GM12878 (cell line): ENCODE results near the gene CYB561A3. TPM values are rescaled to one million over a fixed set of nuclear protein-coding genes. Genes with fewer than 3 reads are reported as not detected.

ENCODE experiments used
- ATAC-seq: fragments of 200-7000 bp; cut with Tn5 transposase; 3 replicates; pipeline ENCODE4 v1.9.1; 2020; ENCODE audit warnings: mild to moderate bottlenecking, moderate library complexity
- BruUV-seq: library from RNA; stranded (reverse); fragments of 400-500 nt; replicated peaks from 2 replicates; lab custom pipeline; 2021; lab: Mats Ljungman, UMichigan
- CTCF ChIA-PET: fragments of 300-600 bp; sonication (Branson Sonifier 250); formaldehyde crosslinking; extraction: SDS; loops from one replicate; lab custom pipeline; 2021; ENCODE audit warnings: inconsistent platforms; lab: Yijun Ruan, JAX
- POLR2A ChIA-PET: fragments of 350-600 bp; formaldehyde crosslinking; extraction: SDS; loops from one replicate; lab custom pipeline; 2021; ENCODE audit warnings: inconsistent platforms; lab: Charles Lee
- RAD21 ChIA-PET: fragments of 300-600 bp; sonication (Branson Sonifier 250); formaldehyde crosslinking; loops from one replicate; lab custom pipeline; 2023; ENCODE audit warnings: antibody characterized with exemption; ENCODE audit not compliant: unreplicated experiment; lab: Charles Lee
- SMC1A ChIA-PET: fragments of 300-600 bp; sonication (Branson Sonifier 250); formaldehyde crosslinking; loops from one replicate; lab custom pipeline; 2023; ENCODE audit not compliant: unreplicated experiment, uncharacterized antibody; lab: Charles Lee
- DNase-seq: peaks from one replicate; pipeline ENCODE4 v3.0.0-alpha.2; 2011; ENCODE audit warnings: low read depth, low spot score
- FAIRE-seq: peaks from 3 replicates; lab custom pipeline; 2011; peaks lifted over from hg19 to GRCh38; lab: Jason Lieb, UNC
- H2AFZ ChIP-seq: 2 replicates; pipeline ENCODE4 v1.6.0; 2011; ENCODE audit warnings: low read depth, low read length, control low read depth; ENCODE audit not compliant: control insufficient read depth
- H3K27ac ChIP-seq: 2 replicates; pipeline ENCODE4 v1.5.1; 2011; ENCODE audit warnings: control low read depth; ENCODE audit not compliant: control insufficient read depth, insufficient read depth
- H3K27me3 ChIP-seq, 2 experiments: replicated peaks in 1 of 2; 2 replicates each; pipeline versions ENCODE4 v1.6.0 to v1.6.1; 2011; ENCODE audit warnings: low read length in 1 of 2; ENCODE audit not compliant: control insufficient read depth in 2 of 2, insufficient read depth in 2 of 2
- H3K36me3 ChIP-seq, 2 experiments: 2 replicates each; pipeline ENCODE4 v1.5.1; 2011; ENCODE audit warnings: low read length in 1 of 2; ENCODE audit not compliant: control insufficient read depth in 2 of 2, insufficient read depth in 2 of 2
- H3K4me1 ChIP-seq: 2 replicates; pipeline ENCODE4 v1.6.1; 2011; ENCODE audit warnings: mild to moderate bottlenecking, low read length, moderate library complexity, mixed read lengths; ENCODE audit not compliant: control insufficient read depth, insufficient read depth
- H3K4me2 ChIP-seq: 2 replicates; pipeline ENCODE4 v1.6.0; 2011; ENCODE audit warnings: control low read depth; ENCODE audit not compliant: control insufficient read depth, insufficient read depth
- H3K4me3 ChIP-seq: fragments of 200-600 bp; sonication (generic); 2 replicates; pipeline ENCODE4 v1.5.1; 2016
- H3K79me2 ChIP-seq: 2 replicates; pipeline ENCODE4 v1.6.0; 2011; ENCODE audit warnings: low read length; ENCODE audit not compliant: control insufficient read depth, insufficient read depth
- H3K9ac ChIP-seq: 2 replicates; pipeline ENCODE4 v1.8.0; 2011; ENCODE audit warnings: low read length, control low read depth, mixed read lengths; ENCODE audit not compliant: control insufficient read depth, insufficient read depth
- H3K9me3 ChIP-seq: replicated peaks from 3 replicates; pipeline ENCODE4 v1.5.1; 2011; ENCODE audit warnings: mild to moderate bottlenecking, low read length; ENCODE audit not compliant: control insufficient read depth, insufficient read depth
- H4K20me1 ChIP-seq: 2 replicates; pipeline ENCODE4 v1.6.0; 2011; ENCODE audit not compliant: control insufficient read depth, insufficient read depth
- CEBPB ChIP-seq, 2 experiments: fragments of 150-350 bp in 1 of 2; IDR thresholded peaks; 2 replicates each; pipeline ENCODE4 v1.6.1; 2012 to 2014; ENCODE audit warnings: low read depth in 2 of 2, low read length in 2 of 2, borderline replicate concordance in 1 of 2, inconsistent platforms in 1 of 2
- EP300 ChIP-seq, 2 experiments: fragments of 150-350 bp in 1 of 2; IDR thresholded peaks; 2 replicates each; pipeline ENCODE4 v1.6.1; 2011 to 2012; ENCODE audit warnings: low read depth in 2 of 2, low read length in 2 of 2, borderline replicate concordance in 1 of 2, improper control_type of control experiment in 1 of 2, inconsistent platforms in 1 of 2; ENCODE audit not compliant: control insufficient read depth in 1 of 2
- FOXK2 ChIP-seq: fragments of 450-650 bp; IDR thresholded peaks from 2 replicates; pipeline ENCODE4 v1.6.1; 2017; ENCODE audit warnings: mild to moderate bottlenecking, moderate library complexity
- IRF4 ChIP-seq: IDR thresholded peaks from 2 replicates; pipeline ENCODE4 v1.6.1; 2011; ENCODE audit warnings: low read depth, low read length
- MXI1 ChIP-seq: fragments of 150-350 bp; IDR thresholded peaks from 2 replicates; pipeline ENCODE4 v1.6.1; 2011; ENCODE audit warnings: low read depth, mild to moderate bottlenecking, inconsistent platforms, low read length, improper control_type of control experiment
- NR2C1 ChIP-seq: fragments of 450-650 bp; IDR thresholded peaks from 2 replicates; pipeline ENCODE4 v1.6.1; 2017; ENCODE audit warnings: antibody characterized with exemption, mild to moderate bottlenecking, moderate library complexity
- RFX5 ChIP-seq: IDR thresholded peaks from 2 replicates; pipeline ENCODE4 v1.6.1; 2011; ENCODE audit warnings: low read depth, low read length, improper control_type of control experiment
- SMC3 ChIP-seq: IDR thresholded peaks from 2 replicates; pipeline ENCODE4 v1.6.1; 2011; ENCODE audit warnings: low read length, improper control_type of control experiment, borderline replicate concordance
- USF2 ChIP-seq: IDR thresholded peaks from 2 replicates; pipeline ENCODE4 v1.6.1; 2011; ENCODE audit warnings: low read depth, low read length, improper control_type of control experiment, borderline replicate concordance
- ZNF622 ChIP-seq: fragments of 450-650 bp; IDR thresholded peaks from 2 replicates; pipeline ENCODE4 v1.6.1; 2017; ENCODE audit warnings: mild to moderate bottlenecking, inconsistent platforms
- WGBS: methylation state at CpG from one replicate; pipeline ENCODE4 v1.1.6; 2016; ENCODE audit warnings: low lambda C conversion rate; ENCODE audit not compliant: insufficient replicate concordance, insufficient coverage; ENCODE audit errors: missing lambda C conversion rate; 5-methylcytosine and 5-hydroxymethylcytosine counted together
- in situ Hi-C: fragments of 300-500 bp; cut with MboI; formaldehyde crosslinking; loops from 9 replicates; pipeline ENCODE4 v1.14.3; 2018; ENCODE audit warnings: mixed read lengths
- intact Hi-C: fragments of 100-400 bp; cut with micrococcal nuclease; formaldehyde crosslinking; loops from one replicate; pipeline ENCODE4 v1.14.2; 2022; ENCODE audit not compliant: unreplicated experiment
- polyA plus RNA-seq, 11 experiments: library from polyadenylated mRNA; depleted of rRNA in 4 of 11; unstranded in 6 of 11; stranded (reverse) in 5 of 11; fragments of >200 nt; fragmentation: Nextera tagmentation in 4 of 11; fragmentation: Illumina TruSeq in 1 of 11; extraction: Ambion mirVana in 4 of 11; extraction: Trizol in 1 of 11; gene quantifications; 1 replicate in 1 of 11; 2 replicates in 10 of 11; pipeline versions ENCODE4 v1.2.1 to v1.2.3, GENCODE V29; 2011 to 2016; ENCODE audit warnings: inconsistent platforms in 2 of 11, missing spikeins in 2 of 11, low read depth in 1 of 11
- total RNA-seq, 4 experiments: library from RNA; depleted of rRNA in 3 of 4; stranded (reverse); fragments of >200 nt in 3 of 4; fragmentation: Illumina TruSeq in 1 of 4; extraction: Trizol in 1 of 4; gene quantifications; 2 replicates each; pipeline versions ENCODE4 v1.2.1 to v1.2.3, GENCODE V29; 2013 to 2021

CYB561A3 gene
- total and polyA plus RNA-seq, 10 of the 15 experiments (the other 5 are each of a cell fraction or from before 2014, with no cell fraction given): 40.1 to 169 (median 74.4) TPM

GRCh38 chr11:61352038-61352437 lies 9.6 kb downstream of the CYB561A3 start:
- ATAC-seq: no peak

More at GRCh38 chr11:61352038-61352437, 9.6 kb downstream of the CYB561A3 start:
- Histone ChIP-seq H3K4me1 (peaks cover 12% of the 10 kb centered on the region), H3K9me3 (no peaks in the 10 kb centered on the region), H3K27me3 (no peaks in the 10 kb centered on the region), H3K27ac (no peak overlapping the region), H3K4me3 (no peak overlapping the region), H4K20me1 (no peaks in the 10 kb centered on the region), H3K79me2 (peaks cover 10% of the 10 kb centered on the region), H3K36me3 (peaks cover 20 to 23% of the 10 kb centered on the region in 2 experiments), H3K9ac (no peak overlapping the region), H2AFZ (no peak overlapping the region), H3K4me2 (no peak overlapping the region)
- intact Hi-C loops: no loop called here
- WGBS: 82% methylated on average over 8 of the region's 8 CpGs
- DNase-seq: no peak
- POLR2A ChIA-PET: interaction anchor here (0.8 kb wide), 1 partner anchor 16 kb away, joined by 3 read pairs; no protein-coding TSS in a partner anchor
- no TSS peak for BruUV-seq
- SMC1A ChIA-PET: interaction anchor here (0.6 to 12.8 kb wide), 4 partner anchors 10 to 90 kb away, joined by 3 to 243 read pairs (median 6); partner anchors contain the start of genes DDB1 and TKFC
- CTCF ChIA-PET: interaction anchor here (1.0 to 20.8 kb wide), 2 partner anchors 14 to 165 kb away, joined by 3 to 387 read pairs; no protein-coding TSS in a partner anchor
- FAIRE-seq: no peak
- in situ Hi-C loops: no loop called here
- TF ChIP-seq SMC3 (no peak), CEBPB (IDR thresholded peaks at IDR 0.05; ENCODE audit: borderline replicate concordance in 1 of 2, low read depth in 2 of 2, low read length in 2 of 2) (no peak), NR2C1 (no peak), MXI1 (no peak), IRF4 (no peak), USF2 (no peak), EP300 (IDR thresholded peaks at IDR 0.05; ENCODE audit: borderline replicate concordance in 1 of 2, control insufficient read depth in 1 of 2, low read depth in 2 of 2, low read length in 2 of 2) (no peak), RFX5 (no peak), ZNF622 (no peak), FOXK2 (no peak)
- RAD21 ChIA-PET: interaction anchor here (1.2 kb wide), 1 partner anchor 17 kb away, joined by 3 read pairs; no protein-coding TSS in a partner anchor
